ENCODE measurements around the gene B3GNT3. TPM values are rescaled to one million over a fixed set of nuclear protein-coding genes. Genes with fewer than 3 reads are reported as not detected.
"Not testable (repeated sequence)": the region's sequence is repeated elsewhere in the genome, so short reads cannot be mapped to it uniquely, and the experiment has no call there.

B3GNT3 gene
- total RNA-seq, 1 donor from 2014 or later = 11.5 TPM

- DNase-seq (ENCODE audit: low read depth) = no peak
- H3K36me3 ChIP-seq (ENCODE audit: control insufficient read depth, insufficient read depth, low read length) = no peaks in the 10 kb centered on the region
- no peak overlapping the region for H3K4me3 ChIP-seq (ENCODE audit: low read depth, low read length)
- TF ChIP-seq CTCF (IDR thresholded peaks at IDR 0.05; ENCODE audit: insufficient read depth, low read length, poor library complexity, severe bottlenecking) = no peak
- peaks cover 7% of the 10 kb centered on the region for H3K27me3 ChIP-seq (ENCODE audit: control insufficient read depth, insufficient read depth, low read length)
Observed at GRCh38 chr19:17780781-17781180, 14.2 kb upstream of the B3GNT3 start.

- H3K4me3 ChIP-seq (ENCODE audit: low read depth, low read length); H3K36me3 ChIP-seq (ENCODE audit: control insufficient read depth, insufficient read depth, low read length); DNase-seq (ENCODE audit: low read depth); H3K27me3 ChIP-seq (ENCODE audit: control insufficient read depth, insufficient read depth, low read length): not testable (repeated sequence)
Observed at GRCh38 chr19:17783721-17784120, 11.2 kb upstream of the B3GNT3 start.

GRCh38 chr19:17784201-17785008 is 10.5 kb upstream of the B3GNT3 start:
- Histone ChIP-seq H3K4me3 (ENCODE audit: low read depth, low read length) (no peak overlapping the region), H3K27me3 (ENCODE audit: control insufficient read depth, insufficient read depth, low read length) (no peaks in the 10 kb centered on the region), H3K36me3 (ENCODE audit: control insufficient read depth, insufficient read depth, low read length) (no peaks in the 10 kb centered on the region)
- peak; percentile 82 for TF ChIP-seq CTCF (IDR thresholded peaks at IDR 0.05; ENCODE audit: insufficient read depth, low read length, poor library complexity, severe bottlenecking)
- no peak for DNase-seq (ENCODE audit: low read depth)

GRCh38 chr19:17787274-17787913 is 7.5 kb upstream of the B3GNT3 start:
- no peak overlapping the region for H3K4me3 ChIP-seq (ENCODE audit: low read depth, low read length)
- H3K36me3 ChIP-seq (ENCODE audit: control insufficient read depth, insufficient read depth, low read length) = no peaks in the 10 kb centered on the region
- DNase-seq (ENCODE audit: low read depth) = no peak
- no peak for TF ChIP-seq CTCF (IDR thresholded peaks at IDR 0.05; ENCODE audit: insufficient read depth, low read length, poor library complexity, severe bottlenecking)
- no peaks in the 10 kb centered on the region for H3K27me3 ChIP-seq (ENCODE audit: control insufficient read depth, insufficient read depth, low read length)

GRCh38 chr19:17788632-17789031 is 6.3 kb upstream of the B3GNT3 start:
- Histone ChIP-seq H3K27me3 (ENCODE audit: control insufficient read depth, insufficient read depth, low read length) (no peaks in the 10 kb centered on the region), H3K4me3 (ENCODE audit: low read depth, low read length) (no peak overlapping the region), H3K36me3 (ENCODE audit: control insufficient read depth, insufficient read depth, low read length) (no peaks in the 10 kb centered on the region)
- TF ChIP-seq CTCF (IDR thresholded peaks at IDR 0.05; ENCODE audit: insufficient read depth, low read length, poor library complexity, severe bottlenecking) = no peak
- no peak for DNase-seq (ENCODE audit: low read depth)

- DNase-seq (ENCODE audit: low read depth) = no peak
- Histone ChIP-seq H3K27me3 (ENCODE audit: control insufficient read depth, insufficient read depth, low read length) (peaks cover 9% of the 10 kb centered on the region), H3K4me3 (ENCODE audit: low read depth, low read length) (no peak overlapping the region), H3K36me3 (ENCODE audit: control insufficient read depth, insufficient read depth, low read length) (no peaks in the 10 kb centered on the region)
- TF ChIP-seq CTCF (IDR thresholded peaks at IDR 0.05; ENCODE audit: insufficient read depth, low read length, poor library complexity, severe bottlenecking) = no peak
Observed at GRCh38 chr19:17790059-17790780, 4.7 kb upstream of the B3GNT3 start.
